Fibroblast of the conjunctiva (primary cell): ENCODE results near the gene ERCC2.

Source experiments
- DNase-seq: peaks from one replicate; pipeline ENCODE4 v3.0.0-alpha.2; 2010; ENCODE audit warnings: low read depth

Gene ERCC2

DNA sequence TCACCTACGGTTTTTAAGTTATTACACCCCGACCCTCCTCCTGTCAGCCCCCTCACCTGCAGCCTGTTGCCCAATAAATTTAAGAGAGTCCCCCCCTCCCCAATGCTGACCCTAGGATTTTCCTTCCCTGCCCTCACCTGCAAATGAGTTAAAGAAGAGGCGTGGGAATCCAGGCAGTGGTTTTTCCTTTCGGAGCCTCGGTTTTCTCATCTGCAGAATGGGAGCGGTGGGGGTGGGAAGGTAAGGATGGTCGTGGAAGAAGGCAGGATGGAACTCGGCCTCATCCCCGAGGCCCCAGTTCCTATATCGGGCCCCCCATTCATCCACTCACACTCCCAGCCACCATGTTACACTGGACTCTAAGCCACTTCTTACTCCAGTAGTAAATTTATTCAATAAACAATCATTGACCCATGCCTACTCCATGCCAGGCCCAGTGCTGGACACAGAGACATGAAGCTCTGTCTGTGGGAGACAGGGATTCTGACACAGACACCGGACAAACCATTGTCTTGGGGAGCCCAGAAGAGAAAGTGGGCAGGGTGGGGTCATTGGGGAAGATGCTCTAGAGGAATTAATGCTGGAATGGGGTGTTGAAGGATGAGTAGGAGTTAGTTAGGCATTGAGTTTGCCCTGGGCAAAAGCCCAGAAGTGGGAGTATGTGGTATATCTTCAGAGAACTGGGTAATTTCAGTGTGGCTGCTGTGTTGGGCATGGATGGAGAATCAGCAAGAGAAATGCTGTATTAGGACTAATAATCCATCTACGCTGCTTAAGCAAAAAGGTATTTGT, 66.9 kb downstream of the ERCC2 start:
- no peak for DNase-seq

- no peak for DNase-seq
Observed at GRCh38 chr19:45302416-45302815, 68.0 kb downstream of the ERCC2 start.
